Measurements from ENCODE around the gene C11orf98. TPM values are rescaled to one million over a fixed set of nuclear protein-coding genes. Genes with fewer than 3 reads are reported as not detected.

Gene C11orf98
- total and polyA plus RNA-seq, 2 of the 13 experiments (the other 11 are each of a cell fraction or from before 2014, with no cell fraction given) = 30.4 to 91.8 TPM

DNA sequence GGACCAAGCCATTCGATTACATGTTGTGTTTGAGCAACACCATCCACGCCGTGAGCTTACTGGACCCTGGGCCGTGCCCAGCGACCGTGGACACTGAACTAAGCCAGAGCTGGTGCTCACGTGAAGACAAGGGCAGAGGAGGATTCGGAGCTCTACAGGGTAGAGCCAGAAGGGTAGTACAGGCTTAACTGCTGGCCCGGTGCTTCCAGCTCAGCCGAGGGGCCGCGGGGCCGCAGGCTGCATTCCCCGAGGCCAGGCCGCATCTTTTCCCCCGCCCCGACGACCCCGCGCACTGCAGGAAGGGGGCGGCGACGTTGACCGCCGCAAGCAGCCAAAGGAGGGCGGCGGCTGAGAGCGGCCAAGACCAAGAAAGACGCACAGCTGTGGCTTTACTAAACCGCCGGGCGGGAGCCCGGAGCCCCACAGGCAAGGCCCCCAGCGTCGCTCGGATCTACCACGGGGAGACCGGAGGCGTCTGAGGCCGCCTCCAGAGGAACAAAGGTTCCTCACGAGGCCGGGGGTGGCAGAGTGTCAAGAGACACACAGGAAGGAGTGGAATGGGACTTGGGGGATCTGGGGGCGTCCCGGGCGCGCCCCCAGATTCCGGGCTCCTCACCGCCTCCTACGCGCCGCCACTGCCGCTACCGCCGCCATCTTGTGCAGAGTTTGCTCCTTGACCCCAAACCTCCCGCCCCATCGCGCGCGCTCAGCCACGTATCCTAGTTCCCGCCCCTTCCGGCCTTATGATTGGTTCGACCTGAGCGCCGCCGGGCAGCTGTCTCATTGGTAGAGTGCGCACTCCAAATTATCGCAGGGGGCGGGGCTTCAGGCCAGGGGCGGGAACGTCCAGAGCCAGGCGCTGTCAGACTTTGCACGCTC lies 18.8 kb downstream of the C11orf98 start, which contains the start of gene GANAB (continued):
- TF ChIP-seq ZNF484 (CRISPR knock-in tag; IDR thresholded peaks at IDR 0.05; ENCODE audit: borderline replicate concordance, low read depth) (no peak), ZNF597 (CRISPR knock-in tag; IDR thresholded peaks at IDR 0.05) (no peak), NFKB2 (CRISPR knock-in tag; IDR thresholded peaks at IDR 0.05; ENCODE audit: borderline replicate concordance) (peak; percentile 21; the same call in 1 of the 2 replicates), BCL6 (CRISPR knock-in tag; IDR thresholded peaks at IDR 0.05) (peak; percentile 39; the same call in 1 of the 2 replicates), TBL1XR1 (IDR thresholded peaks at IDR 0.05; ENCODE audit: borderline replicate concordance, low read length, partially characterized antibody) (no peak), SP140L (CRISPR knock-in tag; IDR thresholded peaks at IDR 0.05; ENCODE audit: borderline replicate concordance) (0 out of 2 replicates have a peak, but pooled peaks have one; percentile 20), KDM5A (IDR thresholded peaks at IDR 0.05; ENCODE audit: borderline replicate concordance, low read length) (peak; percentile 71; the same call in 1 of the 2 replicates), ZNF891 (CRISPR knock-in tag; IDR thresholded peaks at IDR 0.05) (peak; percentile 83), YY1 (IDR thresholded peaks at IDR 0.05; ENCODE audit: insufficient read depth, insufficient replicate concordance, low read depth, low read length) (peak; percentile 98), SP4 (CRISPR knock-in tag; IDR thresholded peaks at IDR 0.05) (peak; percentile 87), NR2F2 (IDR thresholded peaks at IDR 0.05; ENCODE audit: borderline replicate concordance, low read depth) (peak; percentile 40; the same call in 1 of the 2 replicates), ZBTB38 (CRISPR knock-in tag; IDR thresholded peaks at IDR 0.05) (peak; percentile 33; the same call in 1 of the 2 replicates)
- TF ChIP-seq, protein P1, sequence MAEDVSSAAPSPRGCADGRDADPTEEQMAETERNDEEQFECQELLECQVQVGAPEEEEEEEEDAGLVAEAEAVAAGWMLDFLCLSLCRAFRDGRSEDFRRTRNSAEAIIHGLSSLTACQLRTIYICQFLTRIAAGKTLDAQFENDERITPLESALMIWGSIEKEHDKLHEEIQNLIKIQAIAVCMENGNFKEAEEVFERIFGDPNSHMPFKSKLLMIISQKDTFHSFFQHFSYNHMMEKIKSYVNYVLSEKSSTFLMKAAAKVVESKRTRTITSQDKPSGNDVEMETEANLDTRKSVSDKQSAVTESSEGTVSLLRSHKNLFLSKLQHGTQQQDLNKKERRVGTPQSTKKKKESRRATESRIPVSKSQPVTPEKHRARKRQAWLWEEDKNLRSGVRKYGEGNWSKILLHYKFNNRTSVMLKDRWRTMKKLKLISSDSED (CRISPR knock-in tag; IDR thresholded peaks at IDR 0.05) = no peak

Measured in HepG2 (cell line).